GM12891 (cell line): Measurements from ENCODE around the gene MFF.
A peak's percentile ranks its signal among the peaks of the same experiment; 100 is the strongest.
"Not testable (repeated sequence)": the region's sequence is repeated elsewhere in the genome, so short reads cannot be mapped to it uniquely, and the experiment has no call there.

Experiments used
- DNase-seq: peaks from one replicate; pipeline ENCODE4 v3.0.0; 2011; ENCODE audit warnings: low spot score; ENCODE audit not compliant: insufficient read length
- FAIRE-seq: peaks from 2 replicates; lab custom pipeline; 2011; peaks lifted over from hg19 to GRCh38; lab: Jason Lieb, UNC
- PAX5 ChIP-seq: IDR thresholded peaks from 2 replicates; pipeline ENCODE4 v1.6.1; 2011; ENCODE audit warnings: low read length, moderate library complexity, mild to moderate bottlenecking; ENCODE audit not compliant: insufficient read depth, severe bottlenecking
- POLR2A ChIP-seq: IDR thresholded peaks from 2 replicates; pipeline ENCODE4 v1.6.1; 2011; ENCODE audit warnings: low read depth, low read length, control low read depth
- POLR2AphosphoS5 ChIP-seq: IDR thresholded peaks from 2 replicates; pipeline ENCODE4 v1.6.1; 2011; ENCODE audit warnings: low read depth, low read length, control low read depth
- POU2F2 ChIP-seq: IDR thresholded peaks from 2 replicates; pipeline ENCODE4 v1.6.1; 2011; ENCODE audit warnings: low read depth, mild to moderate bottlenecking, control low read depth, low read length, moderate library complexity
- SPI1 ChIP-seq: IDR thresholded peaks from 2 replicates; pipeline ENCODE4 v1.6.1; 2011; ENCODE audit warnings: low read depth, low read length, control low read depth
- TAF1 ChIP-seq: IDR thresholded peaks from 2 replicates; pipeline ENCODE4 v1.6.1; 2011; ENCODE audit warnings: low read depth, low read length, control low read depth

MFF gene

DNA sequence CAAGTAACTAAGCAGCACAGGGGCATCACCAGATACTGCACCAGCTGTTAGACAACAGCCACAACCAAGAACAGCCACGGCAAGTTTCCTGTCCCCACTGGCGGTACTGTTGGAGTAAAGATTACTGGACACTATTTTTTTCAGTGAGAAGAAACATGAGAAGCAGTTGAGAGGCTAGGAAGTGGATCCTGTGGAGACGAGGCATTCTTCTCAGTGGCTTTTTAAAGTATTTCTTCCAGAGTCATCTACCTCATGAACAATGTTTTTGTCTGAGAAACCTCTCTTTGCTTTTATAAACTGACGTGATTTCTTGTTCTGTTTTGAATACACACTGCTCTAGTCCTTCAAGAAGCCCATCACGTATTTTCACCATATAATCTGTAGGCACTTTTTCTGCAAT is 35.3 kb downstream of the MFF start:
- no peak for FAIRE-seq
- DNase-seq = no peak
- TF ChIP-seq TAF1 (no peak), SPI1 (no peak), POLR2A (no peak)

DNA sequence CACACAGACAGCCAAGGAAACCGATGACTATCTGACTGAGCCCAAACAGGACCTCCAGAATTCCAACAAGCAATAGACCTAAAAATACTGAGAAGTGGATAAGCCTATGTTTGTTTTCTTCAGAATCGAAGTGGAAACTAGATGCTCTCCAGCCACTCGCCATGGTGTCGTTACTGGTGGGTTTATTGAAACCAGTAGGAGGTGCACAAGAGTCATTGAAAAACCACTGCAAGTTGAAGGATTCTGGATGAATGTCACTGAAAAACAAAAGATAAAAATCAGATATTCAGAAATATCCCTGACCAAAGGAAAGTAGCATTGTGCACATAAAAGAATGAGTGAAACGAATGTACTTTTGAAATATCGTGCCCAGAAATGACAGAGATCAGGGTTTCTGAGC is 38.7 kb downstream of the MFF start:
- FAIRE-seq (no peak), DNase-seq (no peak)

DNA sequence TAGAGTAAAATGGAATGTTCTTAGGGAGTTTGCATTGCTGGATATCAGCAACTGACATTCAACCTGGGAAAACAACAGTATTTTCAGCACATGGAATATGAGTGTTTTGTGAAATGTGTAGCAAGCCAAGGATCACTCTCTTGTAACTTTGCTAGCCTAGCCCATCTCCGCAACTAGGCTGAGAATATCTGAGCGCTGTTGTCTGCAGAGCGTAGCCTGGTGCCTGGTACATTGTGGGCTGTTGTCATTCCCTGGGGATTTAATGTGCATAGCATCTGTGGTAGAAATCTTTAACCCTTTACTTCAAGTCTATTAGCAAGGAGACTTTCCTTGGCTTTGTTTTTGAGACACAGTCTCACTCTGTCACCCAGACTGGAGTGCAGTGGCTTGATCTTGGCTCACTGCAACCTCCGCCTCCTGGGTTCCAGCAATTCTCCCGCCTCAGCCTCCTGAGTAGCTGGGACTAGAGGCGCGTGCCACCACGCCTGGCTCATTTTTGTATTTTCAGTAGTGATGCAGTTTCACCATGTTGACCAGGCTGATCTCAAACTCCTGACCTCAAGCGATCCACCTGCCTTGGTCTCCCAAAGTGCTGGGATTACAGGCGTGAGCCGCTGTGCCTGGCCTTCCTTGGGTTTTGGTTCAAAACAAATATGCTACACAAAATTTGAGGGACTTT is 39.7 kb downstream of the MFF start:
- FAIRE-seq, DNase-seq: not testable (repeated sequence)

More for the DNA sequence above, 38.7 kb downstream of the MFF start:
- TF ChIP-seq TAF1 (no peak), POLR2A (no peak), POLR2AphosphoS5 (no peak), PAX5 (no peak), SPI1 (no peak)

DNA sequence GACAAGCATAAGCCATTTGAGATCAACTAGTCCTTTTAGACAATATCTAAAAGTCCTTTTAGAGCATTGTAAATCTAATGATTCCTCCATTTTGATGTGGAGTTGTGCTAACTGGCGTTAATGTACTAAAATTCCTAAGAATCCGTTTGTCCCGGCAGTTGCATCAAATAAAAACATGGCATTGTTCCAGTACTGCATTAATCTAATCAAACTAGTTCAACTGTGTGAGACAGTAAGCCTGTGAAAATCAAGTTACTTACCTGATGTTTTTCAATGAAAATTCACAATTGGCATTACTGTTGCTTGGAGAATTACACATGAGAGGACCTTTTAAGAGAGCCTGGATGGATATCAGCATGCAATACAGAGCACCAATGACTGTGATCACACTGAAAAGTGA is 40.8 kb downstream of the MFF start:
- no peak for FAIRE-seq
- DNase-seq = no peak
- no peak for TF ChIP-seq PAX5

DNA sequence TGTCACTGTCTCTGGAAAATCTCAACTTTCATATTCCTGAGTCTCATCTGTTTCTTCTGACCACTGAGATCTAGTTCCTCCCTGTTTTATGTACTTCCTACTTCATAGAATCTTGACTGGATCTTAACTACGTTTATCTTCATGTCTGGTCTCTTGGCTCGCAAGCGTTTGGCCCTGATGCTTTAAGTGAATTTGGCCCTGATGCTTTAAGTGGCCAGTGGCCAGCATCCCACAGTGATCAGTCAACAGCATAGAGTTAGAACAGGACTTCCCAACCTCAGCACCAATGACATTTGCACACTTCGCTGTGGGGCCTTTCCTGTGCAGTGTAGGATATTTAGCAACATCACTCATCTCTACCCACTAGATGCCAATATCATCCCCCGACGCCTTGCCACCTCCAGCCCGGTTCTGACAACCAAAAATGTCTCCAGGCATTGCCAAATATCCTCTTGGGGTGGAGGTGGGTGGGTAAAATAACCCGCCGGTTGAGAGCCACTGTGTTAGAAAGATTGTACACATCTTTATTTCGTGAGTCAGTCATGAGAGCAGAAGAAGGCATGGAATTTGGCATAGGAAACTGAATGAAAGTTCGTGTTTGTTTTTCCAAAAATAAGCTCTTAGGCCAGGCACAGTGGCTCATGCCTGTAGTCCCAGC is 41.8 kb downstream of the MFF start:
- FAIRE-seq = no peak
- no peak for DNase-seq
- TF ChIP-seq POU2F2 (no peak), POLR2AphosphoS5 (no peak), SPI1 (no peak)

DNA sequence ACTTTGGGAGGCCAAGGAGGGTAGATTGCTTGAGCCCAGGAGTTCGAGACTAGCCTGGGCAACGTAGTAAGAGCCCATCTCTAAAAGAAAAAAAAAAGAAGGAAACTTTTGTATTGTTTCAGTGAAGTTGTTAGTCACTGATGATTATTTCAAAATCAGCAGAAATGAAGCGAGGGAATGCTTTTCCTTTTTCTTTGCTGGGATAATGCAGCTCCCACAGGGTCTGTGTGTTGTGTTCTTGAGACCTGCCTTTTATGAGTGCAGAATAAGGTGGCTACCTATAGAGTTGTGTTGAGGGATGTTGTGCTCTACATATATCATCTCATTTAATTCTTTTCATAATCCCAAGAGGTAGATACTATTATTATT is 42.4 kb downstream of the MFF start:
- TF ChIP-seq SPI1 (no peak), TAF1 (no peak), PAX5 (no peak), POLR2A (no peak), POLR2AphosphoS5 (no peak), POU2F2 (no peak)
- no peak for DNase-seq
- no peak for FAIRE-seq

DNA sequence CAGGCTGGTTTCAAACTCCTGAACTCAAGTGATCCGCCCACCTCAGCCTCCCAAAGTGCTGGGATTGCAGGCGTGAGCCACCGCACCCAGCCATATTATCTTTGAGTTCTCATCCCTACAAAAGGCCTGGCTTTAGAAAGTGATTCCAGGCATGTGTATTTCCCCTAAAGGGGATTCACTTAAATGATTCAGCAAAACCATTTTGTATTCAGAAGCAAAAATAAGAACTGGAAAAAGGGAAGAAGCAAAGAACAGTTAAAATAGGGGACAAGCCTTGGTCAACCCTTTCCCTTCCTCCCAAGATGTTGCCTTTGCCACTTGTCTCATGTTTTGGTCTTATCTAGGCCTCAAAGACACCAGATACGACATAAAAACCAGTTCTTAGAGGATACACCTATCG is 43.5 kb downstream of the MFF start:
- FAIRE-seq = no peak
- no peak for TF ChIP-seq POLR2AphosphoS5
- TF ChIP-seq POLR2A = no peak
- no peak for TF ChIP-seq PAX5
- no peak for TF ChIP-seq TAF1
- no peak for TF ChIP-seq SPI1
- no peak for TF ChIP-seq POU2F2

DNA sequence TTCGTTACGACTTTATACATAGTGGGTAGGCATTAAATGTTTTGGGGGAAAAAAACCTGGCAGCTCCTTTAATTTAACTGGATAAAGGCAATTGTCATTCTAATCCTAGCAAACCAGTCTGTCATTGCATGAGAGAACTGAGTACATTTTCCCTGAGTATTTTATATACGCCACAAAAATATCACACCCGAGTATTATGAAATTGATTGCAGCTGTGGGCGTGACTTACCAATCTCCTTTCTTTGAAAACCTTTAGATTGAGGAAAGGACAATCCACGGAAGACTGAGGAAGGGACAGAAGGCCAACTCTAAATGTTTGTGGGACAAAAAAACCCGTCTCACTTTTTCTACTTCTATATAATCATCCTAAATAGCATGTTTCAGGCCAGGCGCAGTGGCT is 45.0 kb downstream of the MFF start:
- FAIRE-seq (no peak), DNase-seq (no peak)
- TF ChIP-seq POLR2A (no peak), PAX5 (no peak), SPI1 (no peak), POU2F2 (no peak), POLR2AphosphoS5 (no peak), TAF1 (no peak)

More for the DNA sequence above, 43.5 kb downstream of the MFF start:
- DNase-seq = no peak

DNA sequence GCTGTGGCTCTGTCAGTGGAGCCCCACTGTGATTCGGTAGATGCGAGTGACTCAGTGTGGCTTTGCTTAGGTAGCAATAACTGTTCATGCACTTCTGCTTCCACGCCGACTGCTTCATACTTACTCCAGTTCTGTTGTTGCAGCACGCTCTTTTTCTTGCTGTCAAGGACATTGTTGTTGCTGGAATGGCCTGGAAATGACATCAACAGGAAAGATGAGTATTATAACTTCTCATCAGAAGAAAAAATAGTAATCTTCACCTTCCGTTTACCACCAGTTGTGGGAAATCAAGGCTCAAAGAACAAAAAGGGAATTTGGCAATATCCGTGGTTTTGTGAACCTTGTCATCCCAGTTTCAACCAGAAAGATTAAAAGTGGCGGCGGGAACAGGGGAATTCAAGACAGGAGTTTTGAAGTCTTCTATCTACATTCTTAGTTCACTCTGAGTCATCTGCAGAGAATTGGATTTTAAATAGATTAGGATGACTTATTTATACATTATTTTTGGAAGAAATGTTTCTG is 45.8 kb downstream of the MFF start:
- TF ChIP-seq PAX5 (no peak), TAF1 (no peak), POU2F2 (no peak), POLR2AphosphoS5 (no peak)
- DNase-seq (no peak), FAIRE-seq (no peak)

DNA sequence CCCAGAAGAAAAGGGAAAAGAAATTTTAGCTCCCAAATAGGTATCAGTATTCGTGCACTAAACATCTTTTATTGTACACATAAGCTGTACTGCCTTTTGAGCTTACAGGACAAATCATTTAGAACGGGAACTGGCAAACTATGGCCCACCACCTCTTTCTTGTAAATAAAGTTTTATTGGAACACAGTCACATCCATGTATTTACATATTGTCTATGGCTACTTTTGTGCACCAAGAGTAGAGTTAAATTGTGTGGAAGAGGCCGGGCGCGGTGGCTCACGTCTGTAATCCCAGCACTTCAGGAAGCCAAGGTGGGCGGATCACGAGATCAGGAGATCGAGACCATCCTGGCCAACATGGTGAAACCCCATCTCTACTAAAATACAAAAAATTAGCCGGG is 48.3 kb downstream of the MFF start:
- no peak for DNase-seq
- FAIRE-seq = no peak
- TF ChIP-seq POU2F2 = no peak
- no peak for TF ChIP-seq POLR2A
- TF ChIP-seq SPI1 = no peak
- TF ChIP-seq TAF1 = no peak
- no peak for TF ChIP-seq PAX5
- no peak for TF ChIP-seq POLR2AphosphoS5

DNA sequence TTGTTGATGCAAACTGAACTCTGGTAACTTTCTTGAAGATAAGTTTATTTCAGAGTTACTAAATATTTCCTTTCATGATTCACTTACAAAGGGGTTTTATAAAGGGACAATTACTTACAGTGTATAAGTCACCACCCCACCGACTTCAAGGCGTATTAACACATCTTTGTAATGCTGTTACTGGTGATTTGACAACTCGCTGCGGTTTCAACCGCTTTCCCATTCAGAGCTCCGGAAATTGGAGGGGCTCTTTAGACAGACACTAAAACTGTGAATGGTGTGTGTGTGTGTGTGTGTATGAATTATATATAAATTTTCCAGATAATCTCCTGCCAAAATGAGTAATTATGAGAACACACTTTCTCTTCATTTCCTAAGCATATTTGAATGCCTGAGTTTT is 49.1 kb downstream of the MFF start:
- FAIRE-seq (peak; percentile 78), DNase-seq (no peak)
- TF ChIP-seq POU2F2 (no peak), POLR2AphosphoS5 (no peak)
